Astrocyte of the cerebellum (primary cell): Measurements from ENCODE around the gene OSBPL8.
"Not testable (repeated sequence)": the region's sequence is repeated elsewhere in the genome, so short reads cannot be mapped to it uniquely, and the experiment has no call there.

Source experiments
- DNase-seq: peaks from one replicate; pipeline ENCODE4 v3.0.0-alpha.2; 2011; ENCODE audit warnings: low read depth
- H3K4me3 ChIP-seq: 2 replicates; pipeline ENCODE4 v1.5.1; 2011; ENCODE audit warnings: mild to moderate bottlenecking, low read depth, low read length, moderate library complexity
- CTCF ChIP-seq: IDR thresholded peaks from 2 replicates; pipeline ENCODE4 v1.5.1; 2012; ENCODE audit warnings: low read length, low read depth, moderate library complexity, mild to moderate bottlenecking; ENCODE audit errors: missing control alignments
- in situ Hi-C: cut with HindIII; loops from 2 replicates; pipeline ENCODE4 v1.10.0; 2017; ENCODE audit warnings: low sequenced_read_pairs

Gene OSBPL8

DNA sequence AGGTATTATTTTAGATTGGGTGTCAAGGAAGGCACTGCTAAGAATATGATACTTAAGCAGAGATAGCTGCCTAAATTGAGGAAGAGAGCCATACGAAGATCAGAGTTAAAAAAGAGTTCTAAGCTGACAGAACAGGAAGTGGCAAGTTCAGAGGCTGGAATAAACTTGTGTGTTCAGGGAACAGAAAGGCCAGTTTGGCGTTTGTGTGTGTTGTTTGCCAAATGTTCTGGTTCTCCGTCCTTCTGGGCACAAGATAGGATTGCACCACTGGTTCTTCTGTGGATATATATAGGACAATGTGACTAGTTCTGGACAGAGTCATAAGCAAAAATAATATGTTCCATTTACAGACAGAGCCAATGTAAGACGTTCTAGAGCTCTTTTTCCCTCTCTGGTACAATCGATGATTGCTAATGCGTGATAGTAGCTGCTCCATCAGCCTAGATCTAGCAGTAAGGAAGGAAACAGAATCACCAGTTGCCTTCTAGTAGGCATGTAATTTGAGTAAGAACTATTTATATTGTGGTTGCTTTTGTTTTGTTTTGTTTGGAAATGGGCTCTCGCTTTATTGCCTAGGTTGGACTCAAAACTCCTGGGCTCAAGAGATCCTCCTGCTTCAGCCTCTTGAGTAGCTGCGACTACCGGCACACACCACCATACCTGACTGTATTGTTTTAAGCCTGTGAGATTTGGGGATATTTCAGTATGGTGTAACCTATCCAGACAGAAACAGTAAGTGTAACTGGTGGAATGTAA is 218.7 kb downstream of the OSBPL8 start:
- TF ChIP-seq CTCF = no peak
- DNase-seq = no peak
- H3K4me3 ChIP-seq = no peak overlapping the region
- in situ Hi-C loops = loop anchor here (25.0 kb wide), 1 partner anchor 279 kb away; no protein-coding TSS in a partner anchor

DNA sequence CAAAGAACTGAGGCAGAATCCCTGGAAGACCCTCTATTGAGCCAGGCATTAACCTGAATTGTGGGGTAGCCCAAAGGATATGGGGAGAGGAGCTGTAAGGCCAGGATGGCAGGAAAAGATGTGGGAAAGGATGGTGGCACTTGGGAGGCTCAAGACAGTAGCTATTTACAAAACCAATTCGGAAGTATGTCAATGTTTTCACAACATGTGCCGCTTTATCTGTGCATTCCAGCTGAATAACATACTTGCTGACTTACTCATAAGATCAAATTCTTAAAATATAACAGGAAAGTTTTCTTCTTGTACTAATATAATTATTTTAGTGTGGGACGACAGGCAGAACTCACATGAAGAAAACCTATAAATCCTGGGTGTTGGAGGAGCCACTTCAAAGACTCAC is 222.0 kb downstream of the OSBPL8 start:
- in situ Hi-C loops = loop anchor here (25.0 kb wide), 1 partner anchor 275 kb away; no protein-coding TSS in a partner anchor
- TF ChIP-seq CTCF = no peak
- no peak overlapping the region for H3K4me3 ChIP-seq
- no peak for DNase-seq

DNA sequence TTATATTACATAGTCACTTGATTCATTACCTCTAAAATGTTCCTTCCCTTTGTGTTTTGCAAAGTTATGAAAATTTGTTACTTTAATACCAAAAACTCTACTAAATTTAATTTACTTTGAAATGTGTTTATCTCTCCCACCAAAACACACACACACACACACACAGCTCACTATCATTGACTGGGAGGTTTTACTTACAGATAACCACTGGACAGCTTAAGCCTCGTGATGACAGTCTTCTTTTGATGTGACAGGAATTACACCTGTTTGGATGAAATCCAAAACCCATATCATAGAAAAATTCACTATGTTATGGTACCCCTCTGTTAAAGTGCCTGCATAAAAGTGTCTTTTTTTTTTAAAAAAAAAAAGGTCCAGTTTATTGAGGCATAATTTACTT is 227.0 kb downstream of the OSBPL8 start:
- TF ChIP-seq CTCF = no peak
- no peak overlapping the region for H3K4me3 ChIP-seq
- in situ Hi-C loops = loop anchor here (25.0 kb wide), 1 partner anchor 270 kb away; no protein-coding TSS in a partner anchor
- DNase-seq = no peak

DNA sequence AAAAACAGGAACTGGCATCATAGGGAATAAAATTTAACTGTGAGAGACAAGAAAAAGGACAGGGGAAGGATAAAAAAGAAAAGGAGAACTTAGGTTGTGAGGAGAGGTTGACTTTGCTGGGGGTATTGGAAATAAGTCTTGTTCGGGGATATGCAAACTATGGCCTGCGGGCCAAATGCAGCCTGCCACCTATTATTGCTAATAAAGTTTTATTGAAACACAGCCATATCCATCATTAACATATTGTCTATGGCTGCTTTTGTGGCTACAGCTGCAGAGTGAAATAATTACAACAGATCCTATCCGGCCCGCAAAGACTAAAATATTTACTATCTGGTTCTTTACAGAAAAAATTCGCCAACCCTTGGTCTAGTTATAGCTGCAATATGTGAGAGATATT is 230.0 kb downstream of the OSBPL8 start:
- in situ Hi-C loops = loop anchor here (25.0 kb wide), 1 partner anchor 267 kb away; no protein-coding TSS in a partner anchor
- TF ChIP-seq CTCF = no peak
- no peak for DNase-seq
- no peak overlapping the region for H3K4me3 ChIP-seq

DNA sequence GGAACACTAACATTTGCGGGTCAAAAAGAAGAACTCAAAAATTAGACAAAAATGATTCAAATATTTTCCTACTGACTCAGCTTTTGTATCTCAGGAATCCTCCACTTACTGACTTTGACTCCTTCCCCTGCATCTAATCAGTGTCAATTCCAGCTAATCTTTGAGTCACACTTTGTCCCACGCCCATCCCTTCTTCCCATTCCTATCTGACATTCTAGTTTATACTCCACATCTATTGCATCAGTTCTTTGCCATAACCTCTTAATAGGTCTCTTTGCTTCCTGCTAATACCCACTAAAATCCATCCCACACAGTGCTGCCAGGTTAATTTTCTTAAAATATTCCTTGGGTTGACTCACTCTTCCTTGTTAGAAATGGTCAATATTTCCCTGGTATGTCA is 230.4 kb downstream of the OSBPL8 start:
- H3K4me3 ChIP-seq = no peak overlapping the region
- in situ Hi-C loops = loop anchor here (25.0 kb wide), 1 partner anchor 267 kb away; no protein-coding TSS in a partner anchor
- DNase-seq = no peak
- no peak for TF ChIP-seq CTCF

DNA sequence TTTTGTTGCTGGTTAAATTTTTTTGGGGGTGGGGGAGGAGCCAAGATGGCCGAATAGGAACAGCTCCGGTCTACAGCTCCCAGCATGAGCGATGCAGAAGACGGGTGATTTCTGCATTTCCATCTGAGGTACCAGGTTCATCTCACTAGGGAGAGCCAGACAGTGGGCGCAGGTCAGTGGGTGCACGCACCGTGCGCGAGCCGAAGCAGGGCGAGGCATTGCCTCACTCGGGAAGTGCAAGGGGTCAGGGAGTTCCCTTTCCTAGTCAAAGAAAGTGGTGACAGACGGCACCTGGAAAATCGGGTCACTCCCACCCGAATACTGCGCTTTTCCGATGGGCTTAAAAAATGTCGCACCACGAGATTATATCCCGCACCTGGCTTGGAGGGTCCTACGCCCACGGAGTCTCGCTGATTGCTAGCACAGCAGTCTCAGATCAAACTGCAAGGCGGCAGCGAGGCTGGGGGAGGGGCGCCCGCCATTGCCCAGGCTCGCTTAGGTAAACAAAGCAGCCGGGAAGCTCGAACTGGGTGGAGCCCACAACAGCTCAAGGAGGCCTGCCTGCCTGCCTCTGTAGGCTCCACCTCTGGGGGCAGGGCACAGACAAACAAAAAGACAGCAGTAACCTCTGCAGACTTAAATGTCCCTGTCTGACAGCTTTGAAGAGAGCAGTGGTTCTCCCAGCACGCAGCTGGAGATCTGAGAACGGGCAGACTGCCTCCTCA is 239.8 kb downstream of the OSBPL8 start:
- in situ Hi-C loops, DNase-seq, H3K4me3 ChIP-seq: not testable (repeated sequence)
